ENCODE measurements around the gene BMP5. TPM values are rescaled to one million over a fixed set of nuclear protein-coding genes. Genes with fewer than 3 reads are reported as not detected.

BMP5 gene
- total RNA-seq, 2 experiments from 2014 or later: not detected

GRCh38 chr6:55835220-55835619 is 40.2 kb downstream of the BMP5 start:
- TF ChIP-seq, protein P1, sequence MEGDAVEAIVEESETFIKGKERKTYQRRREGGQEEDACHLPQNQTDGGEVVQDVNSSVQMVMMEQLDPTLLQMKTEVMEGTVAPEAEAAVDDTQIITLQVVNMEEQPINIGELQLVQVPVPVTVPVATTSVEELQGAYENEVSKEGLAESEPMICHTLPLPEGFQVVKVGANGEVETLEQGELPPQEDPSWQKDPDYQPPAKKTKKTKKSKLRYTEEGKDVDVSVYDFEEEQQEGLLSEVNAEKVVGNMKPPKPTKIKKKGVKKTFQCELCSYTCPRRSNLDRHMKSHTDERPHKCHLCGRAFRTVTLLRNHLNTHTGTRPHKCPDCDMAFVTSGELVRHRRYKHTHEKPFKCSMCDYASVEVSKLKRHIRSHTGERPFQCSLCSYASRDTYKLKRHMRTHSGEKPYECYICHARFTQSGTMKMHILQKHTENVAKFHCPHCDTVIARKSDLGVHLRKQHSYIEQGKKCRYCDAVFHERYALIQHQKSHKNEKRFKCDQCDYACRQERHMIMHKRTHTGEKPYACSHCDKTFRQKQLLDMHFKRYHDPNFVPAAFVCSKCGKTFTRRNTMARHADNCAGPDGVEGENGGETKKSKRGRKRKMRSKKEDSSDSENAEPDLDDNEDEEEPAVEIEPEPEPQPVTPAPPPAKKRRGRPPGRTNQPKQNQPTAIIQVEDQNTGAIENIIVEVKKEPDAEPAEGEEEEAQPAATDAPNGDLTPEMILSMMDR (IDR thresholded peaks at IDR 0.05): no peak
- no peaks in the 10 kb centered on the region for H3K27me3 Mint-ChIP-seq
- intact Hi-C loops (cut with micrococcal nuclease): no loop called here

GRCh38 chr6:55833284-55833683 is 42.1 kb downstream of the BMP5 start:
- no peak overlapping the region for H3K4me3 Mint-ChIP-seq
- DNase-seq (no peak), ATAC-seq (no peak)
- CTCF ChIA-PET: no interaction called here
- no peak overlapping the region for H3K27ac Mint-ChIP-seq
- H3K36me3 Mint-ChIP-seq (ENCODE audit: low read depth): no peaks in the 10 kb centered on the region
- intact Hi-C loops (cut with micrococcal nuclease): no loop called here
- H3K27me3 Mint-ChIP-seq: no peaks in the 10 kb centered on the region
- POLR2A ChIA-PET: no interaction called here
- TF ChIP-seq, protein P1 (IDR thresholded peaks at IDR 0.05): no peak
- H3K9me3 Mint-ChIP-seq: peaks cover 7% of the 10 kb centered on the region
- H3K4me1 Mint-ChIP-seq (ENCODE audit: low read depth): no peaks in the 10 kb centered on the region

More at GRCh38 chr6:55835220-55835619, 40.2 kb downstream of the BMP5 start:
- Mint-ChIP-seq H3K9me3 (peaks cover 7% of the 10 kb centered on the region), H3K36me3 (ENCODE audit: low read depth) (no peaks in the 10 kb centered on the region), H3K4me1 (ENCODE audit: low read depth) (no peaks in the 10 kb centered on the region), H3K27ac (no peak overlapping the region), H3K4me3 (no peak overlapping the region)
- ChIA-PET CTCF (no interaction called here), POLR2A (no interaction called here)
- DNase-seq (no peak), ATAC-seq (no peak)

DNA sequence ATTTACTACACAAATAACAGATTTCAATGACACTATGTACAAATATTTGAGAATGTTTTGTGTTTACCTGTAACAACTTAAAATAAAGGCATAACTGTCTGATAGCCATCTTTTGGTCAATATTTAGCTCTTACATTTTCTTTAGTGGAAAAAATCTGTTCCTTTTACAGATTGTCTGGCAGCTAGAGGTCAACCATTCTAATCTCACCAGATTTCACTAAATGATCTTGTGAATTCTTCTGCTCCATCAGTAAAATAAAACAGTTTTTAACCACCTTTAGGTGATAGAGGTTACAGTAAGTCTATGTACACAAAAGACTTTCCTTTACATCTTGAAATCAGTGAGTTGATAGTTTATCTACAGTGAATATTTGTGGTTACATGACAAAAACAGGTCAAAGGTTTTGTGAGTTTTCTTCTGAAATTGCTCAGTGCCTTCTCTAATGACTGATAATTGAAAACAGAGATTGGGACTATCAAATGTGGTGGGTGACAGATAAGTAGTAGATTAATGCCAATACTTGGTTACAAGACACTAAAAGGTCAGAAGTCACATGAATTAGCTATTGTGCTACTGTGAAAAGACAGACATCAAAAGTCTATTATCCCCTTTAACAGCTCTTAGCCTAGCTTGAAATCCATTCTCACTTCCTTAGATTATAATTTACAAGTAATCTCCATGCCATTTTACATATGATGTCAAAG is 47.4 kb downstream of the BMP5 start:
- ATAC-seq: no peak
- TF ChIP-seq, protein P1 (IDR thresholded peaks at IDR 0.05): no peak
- no peaks in the 10 kb centered on the region for H3K27me3 Mint-ChIP-seq
- no peak for DNase-seq
- POLR2A ChIA-PET: no interaction called here
- H3K36me3 Mint-ChIP-seq (ENCODE audit: low read depth): no peaks in the 10 kb centered on the region
- H3K9me3 Mint-ChIP-seq: peaks cover 2% of the 10 kb centered on the region
- no peak overlapping the region for H3K4me3 Mint-ChIP-seq
- CTCF ChIA-PET: no interaction called here
- no peak overlapping the region for H3K27ac Mint-ChIP-seq
- intact Hi-C loops (cut with micrococcal nuclease): no loop called here
- H3K4me1 Mint-ChIP-seq (ENCODE audit: low read depth): no peaks in the 10 kb centered on the region

DNA sequence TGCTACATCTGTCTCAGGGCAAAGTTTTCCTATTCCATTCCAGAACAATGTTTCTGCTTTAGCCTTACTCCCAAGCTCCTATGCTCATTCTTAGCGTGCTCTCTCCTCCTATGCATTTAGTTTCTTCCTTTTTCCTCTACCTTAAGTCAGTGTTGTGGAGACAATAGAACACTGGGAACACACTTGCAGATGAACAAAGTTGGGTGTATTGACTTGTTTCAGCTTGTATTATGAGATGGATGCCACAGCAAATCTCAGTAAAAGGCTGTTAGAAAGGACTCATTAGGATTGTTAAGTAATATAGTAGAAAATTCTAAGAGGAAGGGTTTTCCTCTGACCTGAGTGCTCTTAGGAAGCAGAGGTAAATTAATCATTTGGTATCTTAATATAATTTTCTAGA is 48.4 kb downstream of the BMP5 start:
- no peaks in the 10 kb centered on the region for H3K36me3 Mint-ChIP-seq (ENCODE audit: low read depth)
- POLR2A ChIA-PET: no interaction called here
- CTCF ChIA-PET: no interaction called here

GRCh38 chr6:55825402-55826051 is 49.9 kb downstream of the BMP5 start:
- H3K36me3 Mint-ChIP-seq (ENCODE audit: low read depth): no peaks in the 10 kb centered on the region
- ChIA-PET POLR2A (no interaction called here), CTCF (no interaction called here)
- H3K27ac Mint-ChIP-seq: no peak overlapping the region
- no peaks in the 10 kb centered on the region for H3K9me3 Mint-ChIP-seq
- intact Hi-C loops (cut with micrococcal nuclease): no loop called here
- no peak for DNase-seq
- no peaks in the 10 kb centered on the region for H3K27me3 Mint-ChIP-seq
- no peaks in the 10 kb centered on the region for H3K4me1 Mint-ChIP-seq (ENCODE audit: low read depth)
- TF ChIP-seq, protein P1 (IDR thresholded peaks at IDR 0.05): no peak
- no peak overlapping the region for H3K4me3 Mint-ChIP-seq
- no peak for ATAC-seq

More for the DNA sequence above, 48.4 kb downstream of the BMP5 start:
- ATAC-seq: no peak
- Mint-ChIP-seq H3K27ac (no peak overlapping the region), H3K4me1 (ENCODE audit: low read depth) (no peaks in the 10 kb centered on the region), H3K9me3 (no peaks in the 10 kb centered on the region), H3K4me3 (no peak overlapping the region), H3K27me3 (no peaks in the 10 kb centered on the region)
- no peak for DNase-seq
- intact Hi-C loops (cut with micrococcal nuclease): no loop called here
- TF ChIP-seq, protein P1 (IDR thresholded peaks at IDR 0.05): no peak
